A549 (cell line): ENCODE measurements around the gene C3orf20. TPM values are rescaled to one million over a fixed set of nuclear protein-coding genes. Genes with fewer than 3 reads are reported as not detected.

Source experiments
- ATAC-seq, 2 experiments: fragments of 200-7000 bp in 1 of 2; fragments of >200 bp in 1 of 2; cut with Nextera tagmentation in 1 of 2; cut with Tn5 transposase in 1 of 2; 3 replicates each; pipeline versions ENCODE4 v1.8.0 to v1.9.1; 2018 to 2020; ENCODE audit warnings: mild to moderate bottlenecking in 1 of 2, moderate library complexity in 1 of 2
- CTCF ChIA-PET: fragments of 300-600 bp; sonication (Branson Sonifier 250); formaldehyde crosslinking; extraction: SDS; loops from one replicate; lab custom pipeline; 2021; ENCODE audit warnings: antibody characterized with exemption, inconsistent platforms; lab: Yijun Ruan, JAX
- POLR2A ChIA-PET: fragments of 350-600 bp; formaldehyde crosslinking; extraction: SDS; loops from one replicate; lab custom pipeline; 2021; ENCODE audit warnings: antibody characterized with exemption, inconsistent platforms; lab: Yijun Ruan, JAX
- DNase-seq, 2 experiments: peaks; one replicate each; pipeline versions ENCODE4 v3.0.0 to v3.0.0-alpha.2; 2011 to 2016; ENCODE audit warnings: low read depth in 1 of 2, low spot score in 1 of 2
- FAIRE-seq: peaks from 2 replicates; lab custom pipeline; 2011; peaks lifted over from hg19 to GRCh38; lab: Jason Lieb, UNC
- H3K27ac ChIP-seq, 2 experiments: fragments of >200 bp; sonication (Bioruptor Twin); formaldehyde crosslinking; 3 replicates each; pipeline ENCODE4 v1.5.1; 2016 to 2017
- H3K4me1 ChIP-seq: fragments of >200 bp; sonication (Bioruptor Twin); formaldehyde crosslinking; 3 replicates; pipeline ENCODE4 v1.6.1; 2016
- H3K4me2 ChIP-seq: fragments of >200 bp; sonication (Bioruptor Twin); formaldehyde crosslinking; 3 replicates; pipeline ENCODE4 v1.6.1; 2016
- H3K4me3 ChIP-seq: fragments of >200 bp; sonication (Bioruptor Twin); formaldehyde crosslinking; 3 replicates; pipeline ENCODE4 v1.5.1; 2016
- H3K9me3 ChIP-seq: fragments of >200 bp; sonication (Bioruptor Twin); formaldehyde crosslinking; 3 replicates; pipeline ENCODE4 v1.6.1; 2016
- CBX2 ChIP-seq: fragments of 200-600 bp; sonication (generic); IDR thresholded peaks from 2 replicates; pipeline ENCODE4 v1.6.1; 2016; ENCODE audit warnings: low read depth, mild to moderate bottlenecking, borderline replicate concordance
- CBX8 ChIP-seq: fragments of 200-600 bp; sonication (generic); IDR thresholded peaks from 2 replicates; pipeline ENCODE4 v1.6.1; 2016
- CEBPB ChIP-seq, 2 experiments: fragments of >200 bp in 1 of 2; sonication (Bioruptor Twin) in 1 of 2; formaldehyde crosslinking in 1 of 2; IDR thresholded peaks; 2 replicates each; pipeline ENCODE4 v1.6.1; 2012 to 2016
- CHD4 ChIP-seq: fragments of 200-600 bp; sonication (generic); IDR thresholded peaks from 2 replicates; pipeline ENCODE4 v1.6.1; 2016; ENCODE audit warnings: antibody characterized with exemption, mild to moderate bottlenecking, borderline replicate concordance
- EP300 ChIP-seq, 2 experiments: fragments of >200 bp; sonication (Bioruptor Twin); formaldehyde crosslinking; IDR thresholded peaks; 2 replicates in 1 of 2; 3 replicates in 1 of 2; pipeline ENCODE4 v1.6.1; 2016 to 2017
- FOSB ChIP-seq: fragments of 250-450 bp; sonication (Bioruptor Pico); IDR thresholded peaks from 2 replicates; pipeline ENCODE4 v1.5.0; 2020; ENCODE audit warnings: mild to moderate bottlenecking, moderate library complexity
- FOSL2 ChIP-seq, 2 experiments: fragments of 450-650 bp in 1 of 2; fragments of >200 bp in 1 of 2; sonication (Bioruptor Twin) in 1 of 2; formaldehyde crosslinking; IDR thresholded peaks; 2 replicates each; pipeline versions ENCODE4 v1.5.0 to v1.6.1; 2016 to 2020; ENCODE audit warnings: mild to moderate bottlenecking in 1 of 2, moderate library complexity in 1 of 2
- GATA3 ChIP-seq: IDR thresholded peaks from 2 replicates; pipeline ENCODE4 v1.6.1; 2012; ENCODE audit warnings: borderline replicate concordance
- HDAC2 ChIP-seq: fragments of 200-600 bp; sonication (generic); IDR thresholded peaks from 2 replicates; pipeline ENCODE4 v1.6.1; 2016
- HOXA7 ChIP-seq: fragments of 250-450 bp; sonication (Bioruptor Pico); IDR thresholded peaks from 2 replicates; pipeline ENCODE4 v1.5.0; 2020; ENCODE audit warnings: mild to moderate bottlenecking, moderate library complexity
- HOXB13 ChIP-seq: fragments of 250-450 bp; sonication (Bioruptor Pico); IDR thresholded peaks from 2 replicates; pipeline ENCODE4 v1.5.0; 2020; ENCODE audit warnings: low read depth, mild to moderate bottlenecking, moderate library complexity
- HOXB5 ChIP-seq: fragments of 250-450 bp; sonication (Bioruptor Pico); IDR thresholded peaks from 2 replicates; pipeline ENCODE4 v1.5.0; 2020; ENCODE audit warnings: mild to moderate bottlenecking, moderate library complexity
- JUNB ChIP-seq: fragments of >200 bp; sonication (Bioruptor Twin); formaldehyde crosslinking; IDR thresholded peaks from 2 replicates; pipeline ENCODE4 v1.6.1; 2016
- KDM5A ChIP-seq: fragments of 200-600 bp; sonication (generic); IDR thresholded peaks from 2 replicates; pipeline ENCODE4 v1.6.1; 2016; ENCODE audit warnings: antibody characterized with exemption, mild to moderate bottlenecking
- MAFK ChIP-seq: fragments of 450-650 bp; IDR thresholded peaks from 2 replicates; pipeline ENCODE4 v1.6.1; 2014; ENCODE audit not compliant: partially characterized antibody
- MYC ChIP-seq: IDR thresholded peaks from 2 replicates; pipeline ENCODE4 v1.6.1; 2012; ENCODE audit warnings: mild to moderate bottlenecking, inconsistent platforms, low read length, improper control_type of control experiment, borderline replicate concordance
- NPAS2 ChIP-seq: fragments of 250-450 bp; sonication (Bioruptor Pico); IDR thresholded peaks from 2 replicates; pipeline ENCODE4 v1.8.0; 2022; ENCODE audit warnings: mild to moderate bottlenecking, moderate library complexity, borderline replicate concordance
- POLR2A ChIP-seq: IDR thresholded peaks from 2 replicates; pipeline ENCODE4 v1.6.1; 2012; ENCODE audit warnings: mild to moderate bottlenecking, low read length
- RARB ChIP-seq: fragments of 250-450 bp; sonication (Bioruptor Pico); IDR thresholded peaks from 2 replicates; pipeline ENCODE4 v1.8.0; 2021; ENCODE audit warnings: mild to moderate bottlenecking, moderate library complexity
- RCOR1 ChIP-seq: fragments of 150-350 bp; IDR thresholded peaks from 2 replicates; pipeline ENCODE4 v1.6.1; 2014; ENCODE audit warnings: antibody characterized with exemption, low read length, low read depth
- RNF2 ChIP-seq: fragments of 200-600 bp; sonication (generic); IDR thresholded peaks from 2 replicates; pipeline ENCODE4 v1.6.1; 2016; ENCODE audit warnings: low read depth, mild to moderate bottlenecking, antibody characterized with exemption, moderate library complexity, borderline replicate concordance
- SMC3 ChIP-seq: fragments of >200 bp; sonication (Bioruptor Twin); formaldehyde crosslinking; IDR thresholded peaks from 3 replicates; pipeline ENCODE4 v1.6.1; 2018; ENCODE audit warnings: inconsistent platforms
- SREBF2 ChIP-seq: fragments of 450-650 bp; IDR thresholded peaks from 2 replicates; pipeline ENCODE4 v1.6.1; 2014; ENCODE audit warnings: mild to moderate bottlenecking, moderate library complexity
- ZSCAN20 ChIP-seq: fragments of 250-450 bp; sonication (Bioruptor Pico); IDR thresholded peaks from 2 replicates; pipeline ENCODE4 v1.8.0; 2022; ENCODE audit warnings: mild to moderate bottlenecking, moderate library complexity
- WGBS: methylation state at CpG from one replicate; pipeline ENCODE4 v1.1.6; 2017; ENCODE audit errors: missing lambda C conversion rate; 5-methylcytosine and 5-hydroxymethylcytosine counted together
- polyA plus RNA-seq, 4 experiments: library from polyadenylated mRNA; depleted of rRNA in 3 of 4; stranded (reverse); fragments of >200 nt; fragmentation: RNase III in 1 of 4; extraction: RNeasy Plus Mini Kit Qiagen cat#74134 plus additional on column Dnase treatment in 1 of 4; gene quantifications; 2 replicates in 3 of 4; 3 replicates in 1 of 4; pipeline ENCODE4 v1.2.3, GENCODE V29; 2011 to 2017
- TF ChIP-seq, protein P1 (sequence below): fragments of 250-450 bp; sonication (Bioruptor Pico); IDR thresholded peaks from 2 replicates; pipeline ENCODE4 v1.5.0; 2020; ENCODE audit warnings: low read depth, mild to moderate bottlenecking, moderate library complexity
- TF ChIP-seq, protein P2 (sequence below): fragments of 150-350 bp; IDR thresholded peaks from 2 replicates; pipeline ENCODE4 v1.6.1; 2014; ENCODE audit warnings: low read depth, mild to moderate bottlenecking, low read length
- TF ChIP-seq, protein P3 (sequence below): fragments of 250-450 bp; sonication (Bioruptor Pico); IDR thresholded peaks from 2 replicates; pipeline ENCODE4 v1.5.0; 2021; ENCODE audit warnings: mild to moderate bottlenecking, moderate library complexity, borderline replicate concordance
- TF ChIP-seq, protein P4 (sequence below): fragments of >200 bp; sonication (Bioruptor Twin); formaldehyde crosslinking; IDR thresholded peaks from 3 replicates; pipeline ENCODE4 v1.5.1; 2016
- TF ChIP-seq, protein P5 (sequence below): IDR thresholded peaks from 2 replicates; pipeline ENCODE4 v1.6.1; 2012

C3orf20 gene
- polyA plus RNA-seq, 2 of the 4 experiments (the other 2 are of a cell fraction) = 0.05 TPM; not detected in 1

DNA sequence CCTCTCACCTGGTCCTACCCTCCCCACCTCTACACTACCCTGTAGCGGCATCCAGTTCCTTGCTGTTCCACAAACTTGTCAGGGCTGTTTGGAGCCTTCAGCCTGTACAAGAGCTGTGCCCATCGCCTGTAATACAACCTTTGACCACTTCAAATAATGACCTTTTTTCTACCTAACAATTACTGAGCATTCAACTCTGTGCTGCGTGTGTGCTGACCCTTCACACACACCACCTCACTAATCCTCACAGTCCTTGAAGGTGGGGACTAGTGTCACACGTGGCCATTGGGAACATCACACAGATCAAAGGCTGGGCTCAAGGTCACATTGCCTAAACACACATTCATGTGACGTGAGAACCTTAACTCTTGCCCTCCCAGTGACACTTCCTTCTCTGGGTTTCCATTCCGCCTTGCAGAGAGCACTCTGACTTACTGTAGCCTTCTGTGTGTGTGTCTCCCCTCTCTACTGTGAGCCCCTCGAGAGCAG is 3.1 kb downstream of the C3orf20 start:
- ChIA-PET CTCF (interaction anchor here (0.8 to 9.1 kb wide), 4 partner anchors 9 to 248 kb away, joined by 4 to 119 read pairs (median 6); no protein-coding TSS in a partner anchor), POLR2A (no interaction called here)
- Histone ChIP-seq H3K27ac (no peak overlapping the region), H3K4me1 (no peaks in the 10 kb centered on the region), H3K4me2 (no peak overlapping the region), H3K9me3 (peaks cover 9% of the 10 kb centered on the region; the same call in 2 of the 3 replicates), H3K4me3 (no peak overlapping the region)
- TF ChIP-seq HDAC2 = no peak
- TF ChIP-seq, protein P1, sequence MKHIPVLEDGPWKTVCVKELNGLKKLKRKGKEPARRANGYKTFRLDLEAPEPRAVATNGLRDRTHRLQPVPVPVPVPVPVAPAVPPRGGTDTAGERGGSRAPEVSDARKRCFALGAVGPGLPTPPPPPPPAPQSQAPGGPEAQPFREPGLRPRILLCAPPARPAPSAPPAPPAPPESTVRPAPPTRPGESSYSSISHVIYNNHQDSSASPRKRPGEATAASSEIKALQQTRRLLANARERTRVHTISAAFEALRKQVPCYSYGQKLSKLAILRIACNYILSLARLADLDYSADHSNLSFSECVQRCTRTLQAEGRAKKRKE (CRISPR knock-in tag) = no peak
- TF ChIP-seq, protein P2, sequence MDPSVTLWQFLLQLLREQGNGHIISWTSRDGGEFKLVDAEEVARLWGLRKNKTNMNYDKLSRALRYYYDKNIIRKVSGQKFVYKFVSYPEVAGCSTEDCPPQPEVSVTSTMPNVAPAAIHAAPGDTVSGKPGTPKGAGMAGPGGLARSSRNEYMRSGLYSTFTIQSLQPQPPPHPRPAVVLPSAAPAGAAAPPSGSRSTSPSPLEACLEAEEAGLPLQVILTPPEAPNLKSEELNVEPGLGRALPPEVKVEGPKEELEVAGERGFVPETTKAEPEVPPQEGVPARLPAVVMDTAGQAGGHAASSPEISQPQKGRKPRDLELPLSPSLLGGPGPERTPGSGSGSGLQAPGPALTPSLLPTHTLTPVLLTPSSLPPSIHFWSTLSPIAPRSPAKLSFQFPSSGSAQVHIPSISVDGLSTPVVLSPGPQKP = no peak
- no peak for TF ChIP-seq HOXB13 (CRISPR knock-in tag)
- no peak for TF ChIP-seq KDM5A
- no peak for TF ChIP-seq MAFK
- TF ChIP-seq FOSL2 (IDR thresholded peaks at IDR 0.05) = no peak
- TF ChIP-seq FOSL2 (CRISPR knock-in tag; IDR thresholded peaks at IDR 0.05) = no peak
- no peak for DNase-seq
- FAIRE-seq = no peak
- 71% methylated on average over 7 of the region's 7 CpGs for WGBS
- peak; percentile 17 to 36; a peak in 5 of 6 replicates for ATAC-seq

DNA sequence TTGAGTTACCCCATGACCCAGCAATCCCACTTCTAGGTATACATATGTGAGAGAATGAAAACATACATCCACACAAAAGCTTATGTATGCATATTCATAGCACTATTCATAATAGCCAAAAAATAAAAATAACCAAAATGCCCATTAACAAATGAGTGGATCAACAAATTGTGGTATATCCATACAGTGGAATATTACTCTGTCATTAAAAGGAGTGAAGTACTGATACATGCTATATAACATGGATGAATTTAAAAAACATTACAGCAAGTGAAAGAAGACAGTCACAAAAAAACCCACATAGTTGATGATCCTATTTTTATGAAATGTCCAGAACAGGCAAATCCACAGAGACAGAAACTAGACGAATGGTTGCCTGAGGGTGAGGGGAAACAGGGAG is 5.2 kb downstream of the C3orf20 start:
- no peaks in the 10 kb centered on the region for H3K4me1 ChIP-seq
- POLR2A ChIA-PET = no interaction called here
- DNase-seq (no peak), FAIRE-seq (no peak), ATAC-seq (no peak)
- TF ChIP-seq, protein P3, sequence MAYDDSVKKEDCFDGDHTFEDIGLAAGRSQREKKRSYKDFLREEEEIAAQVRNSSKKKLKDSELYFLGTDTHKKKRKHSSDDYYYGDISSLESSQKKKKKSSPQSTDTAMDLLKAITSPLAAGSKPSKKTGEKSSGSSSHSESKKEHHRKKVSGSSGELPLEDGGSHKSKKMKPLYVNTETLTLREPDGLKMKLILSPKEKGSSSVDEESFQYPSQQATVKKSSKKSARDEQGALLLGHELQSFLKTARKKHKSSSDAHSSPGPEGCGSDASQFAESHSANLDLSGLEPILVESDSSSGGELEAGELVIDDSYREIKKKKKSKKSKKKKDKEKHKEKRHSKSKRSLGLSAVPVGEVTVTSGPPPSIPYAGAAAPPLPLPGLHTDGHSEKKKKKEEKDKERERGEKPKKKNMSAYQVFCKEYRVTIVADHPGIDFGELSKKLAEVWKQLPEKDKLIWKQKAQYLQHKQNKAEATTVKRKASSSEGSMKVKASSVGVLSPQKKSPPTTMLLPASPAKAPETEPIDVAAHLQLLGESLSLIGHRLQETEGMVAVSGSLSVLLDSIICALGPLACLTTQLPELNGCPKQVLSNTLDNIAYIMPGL (CRISPR knock-in tag) = no peak
- TF ChIP-seq RCOR1 = no peak
- no peak for TF ChIP-seq HOXA7 (CRISPR knock-in tag)
- no peak for TF ChIP-seq SREBF2
- CTCF ChIA-PET = interaction anchor here (1.0 to 9.1 kb wide), 2 partner anchors 241 kb away, joined by 5 to 119 read pairs; no protein-coding TSS in a partner anchor
- no peak overlapping the region for H3K4me2 ChIP-seq
- H3K4me3 ChIP-seq = no peak overlapping the region
- H3K9me3 ChIP-seq = peaks cover 9% of the 10 kb centered on the region; the same call in 2 of the 3 replicates
- no peak overlapping the region for H3K27ac ChIP-seq
- WGBS = 88% methylated on average over 1 of the region's 1 CpG

DNA sequence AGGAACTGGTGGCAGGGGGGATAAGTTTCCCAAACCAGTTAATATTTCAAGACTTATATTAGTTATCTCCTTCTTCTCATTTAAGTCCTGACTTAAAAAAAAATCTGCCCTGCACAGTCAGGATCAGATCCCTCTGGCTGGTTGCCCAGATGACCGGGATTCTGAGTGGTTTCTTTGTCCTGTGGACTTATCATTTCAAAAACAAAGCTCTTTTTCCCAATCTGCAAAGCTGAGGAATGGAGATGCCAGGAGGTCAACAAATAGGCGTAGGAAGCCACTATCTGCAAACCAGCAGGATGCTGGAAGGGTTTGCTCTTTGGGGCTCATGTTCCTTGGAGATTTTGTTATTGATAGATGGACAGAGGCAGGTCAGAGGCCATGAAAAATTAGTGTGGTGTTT is 5.8 kb downstream of the C3orf20 start:
- Histone ChIP-seq H3K4me1 (no peaks in the 10 kb centered on the region), H3K4me3 (no peak overlapping the region), H3K9me3 (peaks cover 9% of the 10 kb centered on the region; the same call in 2 of the 3 replicates), H3K27ac (no peak overlapping the region), H3K4me2 (no peak overlapping the region)
- POLR2A ChIA-PET = interaction anchor here (1.4 kb wide), 1 partner anchor 29 kb away, joined by 5 read pairs; the partner anchor contains the start of gene CCDC174
- CTCF ChIA-PET = interaction anchor here (1.0 kb wide), 1 partner anchor 240 kb away, joined by 5 read pairs; no protein-coding TSS in a partner anchor
- no peak for FAIRE-seq
- TF ChIP-seq, protein P4, sequence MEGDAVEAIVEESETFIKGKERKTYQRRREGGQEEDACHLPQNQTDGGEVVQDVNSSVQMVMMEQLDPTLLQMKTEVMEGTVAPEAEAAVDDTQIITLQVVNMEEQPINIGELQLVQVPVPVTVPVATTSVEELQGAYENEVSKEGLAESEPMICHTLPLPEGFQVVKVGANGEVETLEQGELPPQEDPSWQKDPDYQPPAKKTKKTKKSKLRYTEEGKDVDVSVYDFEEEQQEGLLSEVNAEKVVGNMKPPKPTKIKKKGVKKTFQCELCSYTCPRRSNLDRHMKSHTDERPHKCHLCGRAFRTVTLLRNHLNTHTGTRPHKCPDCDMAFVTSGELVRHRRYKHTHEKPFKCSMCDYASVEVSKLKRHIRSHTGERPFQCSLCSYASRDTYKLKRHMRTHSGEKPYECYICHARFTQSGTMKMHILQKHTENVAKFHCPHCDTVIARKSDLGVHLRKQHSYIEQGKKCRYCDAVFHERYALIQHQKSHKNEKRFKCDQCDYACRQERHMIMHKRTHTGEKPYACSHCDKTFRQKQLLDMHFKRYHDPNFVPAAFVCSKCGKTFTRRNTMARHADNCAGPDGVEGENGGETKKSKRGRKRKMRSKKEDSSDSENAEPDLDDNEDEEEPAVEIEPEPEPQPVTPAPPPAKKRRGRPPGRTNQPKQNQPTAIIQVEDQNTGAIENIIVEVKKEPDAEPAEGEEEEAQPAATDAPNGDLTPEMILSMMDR = no peak
- TF ChIP-seq POLR2A (no peak), CEBPB (IDR thresholded peaks at IDR 0.05) (no peak), HOXB5 (CRISPR knock-in tag) (no peak), FOSB (no peak), RNF2 (no peak), CBX2 (no peak), NPAS2 (CRISPR knock-in tag) (no peak), ZSCAN20 (no peak), RARB (CRISPR knock-in tag) (no peak), GATA3 (no peak), JUNB (no peak), CHD4 (no peak), EP300 (IDR thresholded peaks at IDR 0.05) (no peak), MYC (no peak), CBX8 (no peak), SMC3 (no peak)
- TF ChIP-seq, protein P5, sequence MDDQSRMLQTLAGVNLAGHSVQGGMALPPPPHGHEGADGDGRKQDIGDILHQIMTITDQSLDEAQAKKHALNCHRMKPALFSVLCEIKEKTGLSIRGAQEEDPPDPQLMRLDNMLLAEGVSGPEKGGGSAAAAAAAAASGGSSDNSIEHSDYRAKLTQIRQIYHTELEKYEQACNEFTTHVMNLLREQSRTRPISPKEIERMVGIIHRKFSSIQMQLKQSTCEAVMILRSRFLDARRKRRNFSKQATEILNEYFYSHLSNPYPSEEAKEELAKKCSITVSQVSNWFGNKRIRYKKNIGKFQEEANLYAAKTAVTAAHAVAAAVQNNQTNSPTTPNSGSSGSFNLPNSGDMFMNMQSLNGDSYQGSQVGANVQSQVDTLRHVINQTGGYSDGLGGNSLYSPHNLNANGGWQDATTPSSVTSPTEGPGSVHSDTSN = no peak
- no peak for ATAC-seq
- 48% methylated on average over 2 of the region's 2 CpGs for WGBS
- no peak for DNase-seq
